CD4-positive, alpha-beta memory T cell (primary cell): ENCODE data around the gene TCTN1. TPM values are rescaled to one million over a fixed set of nuclear protein-coding genes. Genes with fewer than 3 reads are reported as not detected.
A peak's percentile ranks its signal among the peaks of the same experiment; 100 is the strongest.
"Not testable (repeated sequence)": the region's sequence is repeated elsewhere in the genome, so short reads cannot be mapped to it uniquely, and the experiment has no call there.

Experiments
- CTCF ChIA-PET: fragments of 350-600 bp; sonication (Branson Sonifier 250); formaldehyde crosslinking; loops from one replicate; lab custom pipeline; 2021; ENCODE audit warnings: inconsistent platforms; ENCODE audit not compliant: partially characterized antibody; lab: Charles Lee
- POLR2A ChIA-PET: fragments of 350-600 bp; sonication (Branson Sonifier 250); formaldehyde crosslinking; loops from one replicate; lab custom pipeline; 2021; ENCODE audit not compliant: partially characterized antibody; lab: Charles Lee
- DNase-seq, 5 donors: peaks; one replicate each; pipeline versions ENCODE4 v3.0.0 to v3.0.0-alpha.2; 2020 to 2022; ENCODE audit warnings: mixed read lengths in 1 of 5
- H3K27ac ChIP-seq: one replicate; pipeline ENCODE4 v1.7.0; 2013; ENCODE audit warnings: low read depth, low read length
- H3K27me3 ChIP-seq: 2 replicates; pipeline ENCODE4 v1.7.0; 2013; ENCODE audit warnings: mild to moderate bottlenecking, low read length, moderate library complexity; ENCODE audit not compliant: insufficient read depth
- H3K36me3 ChIP-seq: 2 replicates; pipeline ENCODE4 v1.7.0; 2013; ENCODE audit warnings: mild to moderate bottlenecking, low read length, moderate library complexity; ENCODE audit not compliant: insufficient read depth
- H3K4me1 ChIP-seq: 2 replicates; pipeline ENCODE4 v1.7.0; 2013; ENCODE audit warnings: mild to moderate bottlenecking, low read length, moderate library complexity; ENCODE audit not compliant: insufficient read depth
- H3K4me3 ChIP-seq, 2 donors: one replicate each; pipeline ENCODE4 v1.7.0; 2013; ENCODE audit warnings: low read length in 2 of 2, mild to moderate bottlenecking in 1 of 2
- H3K9me3 ChIP-seq, 2 donors: one replicate each; pipeline ENCODE4 v1.7.0; 2013; ENCODE audit warnings: low read length in 2 of 2, control low read depth in 1 of 2; ENCODE audit not compliant: control insufficient read depth in 1 of 2
- H3K27ac Mint-ChIP-seq, 7 donors: one replicate each; pipeline ENCODE4 v1.8.0; 2020 to 2021; ENCODE audit warnings: mixed read lengths in 7 of 7, mild to moderate bottlenecking in 6 of 7, inconsistent platforms in 3 of 7, moderate library complexity in 3 of 7
- H3K27me3 Mint-ChIP-seq, 2 donors: one replicate each; pipeline ENCODE4 v1.8.0; 2020 to 2021; ENCODE audit warnings: mixed read lengths in 2 of 2
- H3K36me3 Mint-ChIP-seq, 2 donors: one replicate each; pipeline ENCODE4 v1.8.0; 2020 to 2021; ENCODE audit warnings: mixed read lengths in 2 of 2, inconsistent platforms in 1 of 2, mild to moderate bottlenecking in 1 of 2
- H3K4me1 Mint-ChIP-seq, 4 donors: one replicate each; pipeline ENCODE4 v1.8.0; 2020 to 2021; ENCODE audit warnings: mixed read lengths in 4 of 4, mild to moderate bottlenecking in 1 of 4
- H3K4me3 Mint-ChIP-seq, 8 donors: one replicate each; pipeline ENCODE4 v1.8.0; 2020 to 2021; ENCODE audit warnings: mixed read lengths in 8 of 8, mild to moderate bottlenecking in 7 of 8, moderate library complexity in 6 of 8, inconsistent platforms in 3 of 8
- H3K9me3 Mint-ChIP-seq, 8 donors: one replicate each; pipeline ENCODE4 v1.8.0; 2020 to 2021; ENCODE audit warnings: mixed read lengths in 8 of 8, mild to moderate bottlenecking in 5 of 8, inconsistent platforms in 3 of 8, moderate library complexity in 1 of 8
- intact Hi-C: fragments of 100-400 bp; cut with micrococcal nuclease; formaldehyde crosslinking; loops from one replicate; pipeline ENCODE4 v1.15.1; 2023
- polyA plus RNA-seq, 2 donors: library from polyadenylated mRNA; unstranded; fragments of 300-500 nt; fragmentation: Illumina TruSeq; gene quantifications; one replicate each; pipeline ENCODE4 v1.2.3, GENCODE V29; 2021
- total RNA-seq, 2 experiments: library from RNA; stranded (reverse); gene quantifications; one replicate each; pipeline ENCODE4 v1.2.3, GENCODE V29; 2021

The TCTN1 gene
- total and polyA plus RNA-seq, 4 experiments from 2014 or later = 5.8 to 7.7 (median 6.0) TPM

DNA sequence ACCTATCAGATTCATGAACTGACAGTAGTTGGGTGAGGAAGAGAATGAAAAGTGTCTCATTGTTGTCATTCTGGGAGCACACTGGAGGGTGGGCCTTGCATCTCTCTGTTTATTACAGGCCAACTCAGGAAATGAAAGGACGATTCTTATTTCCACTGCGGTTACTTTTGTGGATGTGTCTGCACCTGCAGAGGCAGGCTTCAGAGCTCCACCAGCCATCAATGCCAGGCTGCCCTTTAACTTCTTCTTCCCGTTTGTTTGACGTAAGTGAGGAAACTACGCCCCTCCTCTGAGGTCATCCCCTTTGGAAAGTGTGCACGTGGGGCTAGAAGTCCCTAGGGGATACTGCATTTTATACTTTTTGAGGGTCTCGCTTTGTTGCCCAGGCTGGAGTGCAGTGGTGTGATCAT, 33.7 kb downstream of the TCTN1 start:
- peak overlapping the region; percentile 10 to 80 (median 55) for H3K27ac Mint-ChIP-seq
- Histone ChIP-seq H3K27ac (no peak overlapping the region), H3K9me3 (no peaks in the 10 kb centered on the region), H3K4me1 (peaks cover 16% of the 10 kb centered on the region), H3K4me3 (no peak overlapping the region), H3K27me3 (no peaks in the 10 kb centered on the region), H3K36me3 (peaks cover 4% of the 10 kb centered on the region)
- H3K4me3 Mint-ChIP-seq = peak overlapping the region in 3 of 8 donors; percentile 43 to 66 (median 57)
- CTCF ChIA-PET = no interaction called here
- intact Hi-C loops = no loop called here
- peaks cover 9 to 34% (median 17%) of the 10 kb centered on the region in 4 donors for H3K4me1 Mint-ChIP-seq
- H3K9me3 Mint-ChIP-seq = no peaks in the 10 kb centered on the region
- no peaks in the 10 kb centered on the region for H3K27me3 Mint-ChIP-seq
- DNase-seq = peak in 3 of 5 donors; percentile 6 to 27 (median 15)
- POLR2A ChIA-PET = no interaction called here
- H3K36me3 Mint-ChIP-seq = peaks cover 22 to 26% of the 10 kb centered on the region in 2 donors

DNA sequence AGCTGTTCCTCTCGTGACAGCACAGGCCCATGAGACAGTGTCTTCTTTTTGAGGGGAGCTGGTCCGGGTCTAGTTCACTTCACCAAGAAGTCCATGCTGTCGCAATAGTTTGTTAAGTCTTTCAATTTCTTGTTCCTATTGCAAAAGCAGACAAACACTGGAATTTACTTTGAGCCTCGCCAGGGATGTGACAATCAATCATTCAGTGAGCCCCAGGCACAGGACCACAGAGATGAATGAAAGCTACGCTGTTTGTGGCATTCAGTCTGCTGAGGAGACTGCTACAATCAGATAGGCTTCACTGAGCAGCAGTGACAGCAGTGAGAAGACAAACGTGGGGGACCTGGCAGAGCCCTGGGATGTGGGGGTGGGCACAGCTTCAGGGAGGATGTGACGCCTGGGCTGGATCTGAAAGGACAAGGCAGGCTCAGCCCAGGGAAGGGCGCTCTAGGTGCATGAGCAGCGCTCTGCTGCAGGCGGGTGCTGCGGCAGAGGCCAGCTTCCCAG, 35.5 kb downstream of the TCTN1 start:
- Mint-ChIP-seq H3K27ac (peak overlapping the region in 1 of 7 donors; percentile 21), H3K4me1 (peaks cover 9 to 29% (median 17%) of the 10 kb centered on the region in 4 donors), H3K4me3 (no peak overlapping the region), H3K27me3 (no peaks in the 10 kb centered on the region), H3K9me3 (no peaks in the 10 kb centered on the region), H3K36me3 (peaks cover 28% of the 10 kb centered on the region in 2 donors)
- Histone ChIP-seq H3K27ac (no peak overlapping the region), H3K9me3 (no peaks in the 10 kb centered on the region), H3K36me3 (peaks cover 4% of the 10 kb centered on the region), H3K27me3 (no peaks in the 10 kb centered on the region), H3K4me3 (no peak overlapping the region), H3K4me1 (peaks cover 16% of the 10 kb centered on the region)
- DNase-seq = no peak
- POLR2A ChIA-PET = no interaction called here
- CTCF ChIA-PET = interaction anchor here (1.4 kb wide), 1 partner anchor 48 kb away, joined by 4 read pairs; no protein-coding TSS in a partner anchor
- intact Hi-C loops = no loop called here

DNA sequence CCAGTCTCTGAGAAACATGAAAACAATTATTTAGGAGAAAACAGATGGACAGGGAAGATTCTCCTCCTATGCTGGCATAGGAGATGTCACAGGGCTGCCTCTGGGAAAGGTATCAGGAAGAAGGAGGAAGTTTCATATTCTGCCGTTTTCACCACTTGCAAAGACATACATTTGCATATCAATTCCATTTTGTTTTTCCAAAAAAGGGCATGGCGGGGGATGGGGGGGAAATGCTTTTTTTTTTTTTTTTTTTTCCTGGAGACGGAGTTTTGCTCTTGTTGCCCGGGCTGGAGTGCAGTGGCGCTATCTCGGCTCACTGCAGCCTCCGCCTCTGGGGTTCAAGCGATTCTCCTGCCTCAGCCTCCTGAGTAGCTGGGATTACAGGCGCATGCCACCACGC, 40.3 kb downstream of the TCTN1 start:
- not testable (repeated sequence) for H3K9me3 Mint-ChIP-seq

DNA sequence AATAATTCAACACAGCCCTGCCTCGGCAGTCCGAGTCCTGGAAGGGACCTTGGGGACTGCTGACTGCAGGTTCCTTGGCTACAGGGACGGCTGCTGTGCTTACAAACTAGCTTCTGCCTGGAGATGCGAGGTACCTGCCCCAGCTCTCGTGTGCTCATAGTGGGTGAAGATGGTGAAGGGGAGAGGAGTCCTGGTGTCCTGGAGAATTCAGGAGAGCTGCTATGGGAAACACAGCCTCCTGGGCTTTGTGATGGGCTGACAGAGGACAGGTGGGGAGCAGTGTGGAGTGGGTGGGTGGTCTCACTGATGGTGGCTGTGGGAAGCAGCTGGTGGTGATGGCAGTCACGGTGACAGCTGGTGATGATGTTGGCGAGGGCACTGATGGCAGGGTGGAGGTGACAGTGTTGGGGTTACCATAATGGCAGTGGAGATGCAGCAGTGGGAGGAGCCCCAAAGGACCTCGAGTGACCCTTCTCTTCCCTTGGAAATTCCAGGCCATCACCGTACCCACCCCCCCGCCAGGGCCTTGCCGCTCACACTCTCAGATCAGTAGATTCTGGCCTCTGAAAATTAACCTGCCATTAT, 42.2 kb downstream of the TCTN1 start:
- POLR2A ChIA-PET = no interaction called here
- no peaks in the 10 kb centered on the region for H3K9me3 Mint-ChIP-seq
- Histone ChIP-seq H3K36me3 (no peaks in the 10 kb centered on the region), H3K27me3 (no peaks in the 10 kb centered on the region), H3K4me1 (no peaks in the 10 kb centered on the region), H3K4me3 (no peak overlapping the region), H3K9me3 (no peaks in the 10 kb centered on the region), H3K27ac (no peak overlapping the region)
- CTCF ChIA-PET = interaction anchor here (2.0 kb wide), 1 partner anchor 10 kb away, joined by 4 read pairs; no protein-coding TSS in a partner anchor
- intact Hi-C loops = no loop called here
- H3K4me1 Mint-ChIP-seq = peaks cover under 1 to 3% (median 2%) of the 10 kb centered on the region in 4 donors
- H3K27me3 Mint-ChIP-seq = no peaks in the 10 kb centered on the region
- no peak for DNase-seq
- H3K4me3 Mint-ChIP-seq = no peak overlapping the region
- H3K36me3 Mint-ChIP-seq = peaks cover 18 to 20% of the 10 kb centered on the region in 2 donors
- H3K27ac Mint-ChIP-seq = no peak overlapping the region

More for the DNA sequence above, 40.3 kb downstream of the TCTN1 start:
- H3K4me3 Mint-ChIP-seq, H3K27ac ChIP-seq, DNase-seq, H3K27ac Mint-ChIP-seq, H3K4me1 ChIP-seq, H3K27me3 ChIP-seq, H3K4me1 Mint-ChIP-seq, H3K4me3 ChIP-seq, H3K27me3 Mint-ChIP-seq, H3K9me3 ChIP-seq, CTCF ChIA-PET, H3K36me3 ChIP-seq, intact Hi-C loops: not testable (repeated sequence)
- H3K36me3 Mint-ChIP-seq = peaks cover 22 to 24% of the 10 kb centered on the region in 2 donors
- POLR2A ChIA-PET = interaction anchor here (0.7 kb wide), 1 partner anchor 15 kb away, joined by 4 read pairs; no protein-coding TSS in a partner anchor

DNA sequence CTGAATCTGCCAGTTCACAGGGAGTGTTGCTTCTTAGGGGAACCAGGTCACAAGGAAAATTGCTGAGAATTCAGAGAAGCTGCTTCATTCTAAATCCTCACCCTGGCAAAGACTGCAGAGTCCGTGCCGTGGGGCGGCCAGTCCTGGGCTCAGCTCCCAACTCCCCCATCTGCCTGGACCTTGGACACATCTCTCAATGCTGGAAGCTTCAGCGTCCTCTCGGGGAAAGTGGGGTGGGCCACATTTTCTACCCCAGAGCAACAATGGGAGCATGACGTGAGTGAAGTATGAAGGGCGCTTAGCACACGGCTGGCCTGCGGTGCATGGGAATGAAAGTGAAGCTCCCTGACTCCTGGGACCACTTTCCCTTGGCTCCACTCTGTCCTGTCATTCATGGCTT, 43.8 kb downstream of the TCTN1 start:
- ChIA-PET CTCF (interaction anchor here (0.8 kb wide), 1 partner anchor 20 kb away, joined by 3 read pairs; no protein-coding TSS in a partner anchor), POLR2A (no interaction called here)
- Mint-ChIP-seq H3K27me3 (no peaks in the 10 kb centered on the region), H3K4me3 (no peak overlapping the region), H3K27ac (peak overlapping the region in 1 of 7 donors; percentile 47), H3K4me1 (peaks cover 5 to 15% (median 10%) of the 10 kb centered on the region in 4 donors), H3K9me3 (peaks cover 0 to 2% (median 0%) of the 10 kb centered on the region in 8 donors), H3K36me3 (peaks cover 15 to 22% of the 10 kb centered on the region in 2 donors)
- H3K27ac ChIP-seq = no peak overlapping the region
- no peaks in the 10 kb centered on the region for H3K9me3 ChIP-seq
- H3K4me1 ChIP-seq = peaks cover 7% of the 10 kb centered on the region
- H3K36me3 ChIP-seq = no peaks in the 10 kb centered on the region
- H3K4me3 ChIP-seq = no peak overlapping the region
- no peak for DNase-seq
- intact Hi-C loops = no loop called here
- H3K27me3 ChIP-seq = no peaks in the 10 kb centered on the region

DNA sequence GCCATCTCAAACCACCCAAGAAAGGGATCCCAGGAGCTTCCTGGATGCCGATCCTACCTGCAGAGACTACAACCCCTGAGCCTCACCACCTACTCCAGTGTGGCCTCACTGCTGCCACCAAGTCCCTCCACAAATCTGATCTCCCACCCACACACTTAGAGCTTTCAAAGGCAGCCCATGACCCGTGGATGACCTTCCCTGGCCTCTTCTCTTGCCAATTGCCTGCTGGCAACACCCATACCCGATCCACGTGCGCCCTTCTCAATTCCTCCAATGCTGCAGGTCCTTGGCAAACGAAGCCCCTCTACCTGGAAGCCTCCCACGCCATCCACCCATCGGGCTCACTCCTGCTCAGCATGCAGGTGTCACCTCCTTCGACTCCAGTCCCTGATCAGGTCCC, 44.3 kb downstream of the TCTN1 start:
- Histone ChIP-seq H3K27me3 (no peaks in the 10 kb centered on the region), H3K36me3 (no peaks in the 10 kb centered on the region), H3K4me1 (peaks cover 7% of the 10 kb centered on the region), H3K27ac (no peak overlapping the region), H3K9me3 (no peaks in the 10 kb centered on the region), H3K4me3 (no peak overlapping the region)
- POLR2A ChIA-PET = no interaction called here
- H3K4me3 Mint-ChIP-seq = no peak overlapping the region
- intact Hi-C loops = no loop called here
- no peak for DNase-seq
- CTCF ChIA-PET = interaction anchor here (0.8 kb wide), 1 partner anchor 20 kb away, joined by 3 read pairs; no protein-coding TSS in a partner anchor
- peaks cover 5 to 15% (median 11%) of the 10 kb centered on the region in 4 donors for H3K4me1 Mint-ChIP-seq
- H3K36me3 Mint-ChIP-seq = peaks cover 17 to 24% of the 10 kb centered on the region in 2 donors
- peaks cover 0 to 3% (median 0%) of the 10 kb centered on the region in 8 donors for H3K9me3 Mint-ChIP-seq
- peak overlapping the region in 1 of 7 donors; percentile 57 for H3K27ac Mint-ChIP-seq
- no peaks in the 10 kb centered on the region for H3K27me3 Mint-ChIP-seq

DNA sequence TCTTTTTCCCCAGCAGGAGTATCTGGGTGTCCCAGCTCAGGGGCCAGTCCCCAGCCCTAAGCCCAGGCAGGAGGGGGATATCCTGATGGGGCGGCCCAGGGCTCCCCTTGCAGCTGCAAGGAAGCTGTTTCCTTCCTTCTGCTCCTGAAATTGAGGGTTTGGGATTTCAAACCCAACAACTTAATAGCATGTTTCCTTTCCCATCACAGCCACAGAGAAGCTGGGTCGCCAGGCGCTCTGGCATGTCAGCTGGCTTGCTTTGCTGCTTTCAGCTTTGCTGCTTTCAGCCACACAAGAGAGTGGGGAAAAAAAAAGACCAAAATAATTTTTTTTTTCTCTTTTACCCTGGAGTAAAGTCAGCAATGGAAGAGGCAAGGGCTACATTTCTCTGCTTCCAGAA, 44.9 kb downstream of the TCTN1 start:
- ChIA-PET CTCF (no interaction called here), POLR2A (no interaction called here)
- H3K9me3 Mint-ChIP-seq = peaks cover 0 to 3% (median 0%) of the 10 kb centered on the region in 8 donors
- H3K36me3 Mint-ChIP-seq = peaks cover 14 to 21% of the 10 kb centered on the region in 2 donors
- DNase-seq = no peak
- no peaks in the 10 kb centered on the region for H3K36me3 ChIP-seq
- peaks cover 3 to 15% (median 11%) of the 10 kb centered on the region in 4 donors for H3K4me1 Mint-ChIP-seq
- H3K27ac ChIP-seq = no peak overlapping the region
- no peaks in the 10 kb centered on the region for H3K9me3 ChIP-seq
- no peak overlapping the region for H3K4me3 ChIP-seq
- no peaks in the 10 kb centered on the region for H3K27me3 ChIP-seq
- intact Hi-C loops = no loop called here
- no peak overlapping the region for H3K4me3 Mint-ChIP-seq
- H3K27me3 Mint-ChIP-seq = no peaks in the 10 kb centered on the region
- peaks cover 7% of the 10 kb centered on the region for H3K4me1 ChIP-seq
- H3K27ac Mint-ChIP-seq = no peak overlapping the region
